BLaER1 treated with 17β-estradiol and CSF1 and Interleukin-3, amounts not matched to agents 10 nM and 100 nM (cell line): ENCODE results near the gene OTUD5.

Experiments
- H3K27ac ChIP-seq, 11 experiments: shearing (Covaris generic); formaldehyde crosslinking; 2 replicates each; pipeline ENCODE4 v1.8.1; 2022
- H3K27me3 ChIP-seq, 11 experiments: shearing (Covaris generic); formaldehyde crosslinking; 2 replicates each; pipeline ENCODE4 v1.8.1; 2022
- H3K36me3 ChIP-seq, 11 experiments: shearing (Covaris generic); formaldehyde crosslinking; 2 replicates each; pipeline ENCODE4 v1.8.1; 2022
- H3K4me1 ChIP-seq, 10 experiments: shearing (Covaris generic); formaldehyde crosslinking; 2 replicates each; pipeline ENCODE4 v1.8.1; 2022
- H3K4me2 ChIP-seq, 11 experiments: shearing (Covaris generic); formaldehyde crosslinking; 2 replicates each; pipeline ENCODE4 v1.8.1; 2022
- H3K4me3 ChIP-seq, 10 experiments: shearing (Covaris generic); formaldehyde crosslinking; 2 replicates each; pipeline ENCODE4 v1.8.1; 2022
- H3K9ac ChIP-seq, 11 experiments: shearing (Covaris generic); formaldehyde crosslinking; 2 replicates each; pipeline ENCODE4 v1.8.1; 2022
- H3K9me3 ChIP-seq, 11 experiments: shearing (Covaris generic); formaldehyde crosslinking; replicated peaks in 1 of 11; 2 replicates each; pipeline ENCODE4 v1.8.1; 2022
- H4K20me1 ChIP-seq, 11 experiments: shearing (Covaris generic); formaldehyde crosslinking; 2 replicates each; pipeline ENCODE4 v1.8.1; 2022
- Cebpa-rat ChIP-seq, 11 experiments: shearing (Covaris generic); IDR thresholded peaks; 2 replicates each; pipeline ENCODE4 v1.8.1; 2022

Gene OTUD5

GRCh38 chrX:48910926-48911411, 46.4 kb downstream of the OTUD5 start:
- Histone ChIP-seq H3K4me3 (peak overlapping the region; percentile 52 to 84 (median 75)), H3K4me2 (peak overlapping the region; percentile 65 to 86 (median 81)), H3K4me1 (peaks cover 7 to 49% (median 20%) of the 10 kb centered on the region in 10 experiments; a peak in 17 of 20 replicates), H4K20me1 (peaks cover 21 to 43% (median 35%) of the 10 kb centered on the region in 11 experiments; a peak in 20 of 22 replicates), H3K9ac (peak overlapping the region; percentile 71 to 82 (median 78)), H3K27me3 (peaks cover 21 to 74% (median 57%) of the 10 kb centered on the region in 11 experiments; a peak in 20 of 22 replicates), H3K27ac (peak overlapping the region; percentile 27 to 80 (median 71); a peak in 21 of 22 replicates), H3K9me3 (peaks cover 0 to 5% (median 0%) of the 10 kb centered on the region in 11 experiments; a peak in 3 of 22 replicates), H3K36me3 (peaks cover 19 to 48% (median 31%) of the 10 kb centered on the region in 11 experiments)
- TF ChIP-seq Cebpa-rat (IDR thresholded peaks at IDR 0.05) = no peak

GRCh38 chrX:48909703-48910294, 47.6 kb downstream of the OTUD5 start:
- Histone ChIP-seq H3K4me2 (peak overlapping the region in 10 of 11 experiments; percentile 65 to 86 (median 80); a peak in 19 of 22 replicates), H3K4me1 (peaks cover 7 to 37% (median 20%) of the 10 kb centered on the region in 10 experiments; a peak in 17 of 20 replicates), H3K9ac (peak overlapping the region in 2 of 11 experiments; percentile 71 to 81; a peak in 4 of 22 replicates), H3K4me3 (peak overlapping the region in 5 of 10 experiments; percentile 73 to 84 (median 76); a peak in 6 of 20 replicates), H3K9me3 (peaks cover 0 to 5% (median 0%) of the 10 kb centered on the region in 11 experiments; a peak in 3 of 22 replicates), H3K27me3 (peaks cover 19 to 74% (median 52%) of the 10 kb centered on the region in 11 experiments; a peak in 20 of 22 replicates), H3K27ac (no peak overlapping the region), H3K36me3 (peaks cover 17 to 48% (median 31%) of the 10 kb centered on the region in 11 experiments), H4K20me1 (peaks cover 9 to 43% (median 23%) of the 10 kb centered on the region in 11 experiments; a peak in 19 of 22 replicates)
- no peak for TF ChIP-seq Cebpa-rat (IDR thresholded peaks at IDR 0.05)

DNA sequence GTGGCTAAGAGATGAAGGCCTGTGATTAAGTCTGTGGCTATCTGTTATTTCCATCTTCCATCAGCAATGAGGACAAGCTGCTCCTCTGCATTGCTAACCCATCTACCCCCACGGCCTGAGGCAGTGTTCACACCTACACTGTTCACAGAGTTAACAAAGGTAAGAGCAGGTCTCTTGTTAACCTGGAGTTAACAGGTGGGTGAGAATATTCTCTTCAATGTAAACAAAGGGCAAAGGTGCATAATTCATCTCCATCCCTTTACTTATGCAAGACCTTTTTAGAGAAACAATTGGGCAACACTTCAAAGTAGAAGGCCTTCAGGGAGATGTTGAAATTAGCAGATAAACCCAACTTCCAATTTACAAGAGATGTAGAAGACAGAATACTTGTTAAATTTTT, 48.8 kb downstream of the OTUD5 start:
- peaks cover 7 to 72% (median 40%) of the 10 kb centered on the region in 11 experiments; a peak in 20 of 22 replicates for H3K27me3 ChIP-seq
- no peak overlapping the region for H3K4me3 ChIP-seq
- peaks cover 0 to 5% (median 0%) of the 10 kb centered on the region in 11 experiments; a peak in 3 of 22 replicates for H3K9me3 ChIP-seq
- TF ChIP-seq Cebpa-rat (IDR thresholded peaks at IDR 0.05) = no peak
- H3K36me3 ChIP-seq = peaks cover 10 to 48% (median 25%) of the 10 kb centered on the region in 11 experiments
- H3K4me1 ChIP-seq = peaks cover 7 to 25% (median 20%) of the 10 kb centered on the region in 10 experiments; a peak in 17 of 20 replicates
- no peak overlapping the region for H3K9ac ChIP-seq
- peaks cover 2 to 43% (median 15%) of the 10 kb centered on the region in 11 experiments; a peak in 16 of 22 replicates for H4K20me1 ChIP-seq
- no peak overlapping the region for H3K27ac ChIP-seq
- H3K4me2 ChIP-seq = no peak overlapping the region

DNA sequence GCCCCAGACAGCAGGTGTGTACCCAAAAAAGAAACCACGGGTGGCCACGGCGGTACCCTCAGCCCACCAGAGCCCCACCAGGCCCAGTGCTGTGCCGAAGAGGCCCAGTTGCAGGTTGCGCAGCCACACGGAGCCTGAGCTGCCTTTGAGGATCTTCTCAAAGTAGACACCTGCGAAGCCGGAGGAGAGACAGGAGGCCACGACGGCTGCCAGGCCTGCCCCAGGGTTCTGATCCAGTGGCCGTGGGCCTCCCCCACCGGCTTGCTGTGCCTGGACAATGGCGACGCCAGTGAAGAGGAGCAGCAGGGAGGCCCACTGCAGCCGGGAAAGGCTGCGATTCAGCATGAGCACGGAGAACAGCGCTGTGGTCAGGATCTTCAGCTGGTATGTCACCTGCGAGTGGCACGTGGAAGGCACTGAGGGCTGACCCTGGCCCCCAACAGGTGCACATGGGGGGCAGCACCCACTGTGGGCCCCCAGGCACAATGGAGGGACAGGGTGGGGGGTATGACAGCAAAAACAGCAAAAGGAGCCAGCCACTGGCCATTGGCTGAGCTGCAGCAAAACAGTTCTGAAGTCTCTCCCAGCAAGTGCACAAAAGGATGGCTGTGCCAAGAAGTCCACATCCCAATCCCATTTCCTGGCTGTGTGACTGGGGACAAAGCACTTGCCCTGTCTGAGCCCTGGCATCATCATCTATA, 52.2 kb downstream of the OTUD5 start:
- Histone ChIP-seq H3K36me3 (peaks cover 31 to 77% (median 51%) of the 10 kb centered on the region in 11 experiments), H3K4me2 (no peak overlapping the region)

DNA sequence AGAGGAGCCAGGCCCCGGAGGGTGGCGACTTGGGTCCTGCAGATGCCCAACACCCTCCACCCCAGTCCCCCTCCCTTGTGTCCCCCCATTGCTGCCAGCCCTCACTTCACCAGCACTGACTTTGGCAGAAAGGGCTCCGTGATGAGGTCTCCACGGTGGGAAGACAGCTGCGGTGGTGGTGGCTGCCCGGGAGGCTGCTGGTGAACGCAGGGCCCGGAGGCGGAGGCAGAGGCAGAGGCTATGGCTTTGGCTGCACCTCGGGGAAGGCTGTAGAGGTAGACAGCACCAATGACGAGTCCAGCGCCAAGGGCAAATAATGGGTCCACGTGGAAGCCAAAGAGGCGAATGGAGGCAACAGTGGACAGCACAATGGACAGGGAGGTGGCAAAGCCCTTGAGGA, 52.8 kb downstream of the OTUD5 start:
- Histone ChIP-seq H3K27ac (no peak overlapping the region), H3K36me3 (peaks cover 31 to 82% (median 51%) of the 10 kb centered on the region in 11 experiments), H3K4me1 (peaks cover 0 to 8% (median 3%) of the 10 kb centered on the region in 10 experiments; a peak in 13 of 20 replicates), H3K4me2 (no peak overlapping the region), H3K27me3 (peaks cover 0 to 61% (median 19%) of the 10 kb centered on the region in 11 experiments; a peak in 15 of 22 replicates), H3K9ac (no peak overlapping the region), H3K4me3 (no peak overlapping the region), H4K20me1 (peaks cover 0 to 62% (median 37%) of the 10 kb centered on the region in 11 experiments; a peak in 15 of 22 replicates), H3K9me3 (no peaks in the 10 kb centered on the region; a peak in 2 of 22 replicates)
- TF ChIP-seq Cebpa-rat (IDR thresholded peaks at IDR 0.05) = no peak

More for the DNA sequence above, 52.2 kb downstream of the OTUD5 start:
- no peak for TF ChIP-seq Cebpa-rat (IDR thresholded peaks at IDR 0.05)
- Histone ChIP-seq H3K9me3 (no peaks in the 10 kb centered on the region; a peak in 2 of 22 replicates), H3K9ac (no peak overlapping the region), H3K4me1 (peaks cover 0 to 11% (median 6%) of the 10 kb centered on the region in 10 experiments; a peak in 12 of 20 replicates), H3K27me3 (peaks cover 0 to 67% (median 25%) of the 10 kb centered on the region in 11 experiments; a peak in 15 of 22 replicates), H3K4me3 (no peak overlapping the region), H3K27ac (no peak overlapping the region), H4K20me1 (peaks cover 0 to 61% (median 42%) of the 10 kb centered on the region in 11 experiments; a peak in 14 of 22 replicates)

DNA sequence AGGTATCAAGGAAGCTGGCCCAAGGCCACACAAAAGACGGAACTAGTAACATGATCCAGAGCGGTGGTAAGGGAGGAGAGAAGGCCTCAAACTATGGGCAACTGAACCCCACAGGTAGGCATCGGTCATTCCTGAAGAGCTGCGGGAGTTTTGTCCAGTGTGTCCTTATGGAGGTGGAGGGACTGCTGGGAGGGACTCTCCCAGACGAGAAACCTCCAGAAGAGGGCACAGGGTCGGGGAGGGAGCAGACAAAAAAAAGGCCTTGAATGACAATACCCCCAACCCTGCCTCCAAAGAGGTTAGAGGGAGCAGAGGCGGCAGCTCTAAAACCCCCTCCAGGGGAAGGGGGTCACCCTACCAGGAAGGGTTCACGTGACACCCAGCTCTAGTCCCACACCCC, 53.2 kb downstream of the OTUD5 start:
- no peak overlapping the region for H3K27ac ChIP-seq
- no peak overlapping the region for H3K9ac ChIP-seq
- no peaks in the 10 kb centered on the region; a peak in 2 of 22 replicates for H3K9me3 ChIP-seq
- H3K27me3 ChIP-seq = peaks cover 0 to 57% (median 16%) of the 10 kb centered on the region in 11 experiments; a peak in 13 of 22 replicates
- no peak overlapping the region for H3K4me3 ChIP-seq
- peaks cover 4 to 12% (median 6%) of the 10 kb centered on the region in 10 experiments; a peak in 19 of 20 replicates for H3K4me1 ChIP-seq
- H3K4me2 ChIP-seq = no peak overlapping the region
- TF ChIP-seq Cebpa-rat (IDR thresholded peaks at IDR 0.05) = no peak
- H4K20me1 ChIP-seq = peaks cover 0 to 67% (median 36%) of the 10 kb centered on the region in 11 experiments; a peak in 15 of 22 replicates
- H3K36me3 ChIP-seq = peaks cover 31 to 87% (median 51%) of the 10 kb centered on the region in 11 experiments

DNA sequence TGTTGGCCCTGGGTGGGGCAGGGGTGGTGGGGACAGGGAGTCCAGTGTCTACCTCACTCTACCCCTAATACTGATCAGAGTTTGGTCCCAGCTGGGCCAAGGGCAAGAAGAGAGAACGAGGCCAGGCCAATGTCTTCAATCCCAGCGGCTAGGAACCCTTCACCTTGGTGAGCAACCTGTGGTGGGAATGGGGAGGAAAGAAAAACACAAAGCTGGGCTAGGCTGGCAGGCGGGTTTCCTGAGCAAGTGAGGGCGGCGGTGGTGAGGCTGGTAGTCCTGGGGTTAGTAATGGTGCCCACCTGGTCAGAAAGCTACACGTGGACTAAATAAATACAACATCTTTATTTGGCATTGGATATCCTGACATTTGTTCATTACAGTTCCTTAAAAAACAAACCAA, 54.1 kb downstream of the OTUD5 start:
- peaks cover 0 to 2% (median 0%) of the 10 kb centered on the region in 11 experiments; a peak in 4 of 22 replicates for H3K9me3 ChIP-seq
- no peak overlapping the region for H3K4me3 ChIP-seq
- peaks cover 31 to 86% (median 51%) of the 10 kb centered on the region in 11 experiments for H3K36me3 ChIP-seq
- peaks cover 0 to 76% (median 45%) of the 10 kb centered on the region in 11 experiments; a peak in 15 of 22 replicates for H4K20me1 ChIP-seq
- peaks cover 9 to 21% (median 14%) of the 10 kb centered on the region in 10 experiments; a peak in 19 of 20 replicates for H3K4me1 ChIP-seq
- no peak overlapping the region for H3K4me2 ChIP-seq
- no peak for TF ChIP-seq Cebpa-rat (IDR thresholded peaks at IDR 0.05)
- peaks cover 0 to 49% (median 16%) of the 10 kb centered on the region in 11 experiments; a peak in 12 of 22 replicates for H3K27me3 ChIP-seq
- H3K9ac ChIP-seq = no peak overlapping the region
- no peak overlapping the region for H3K27ac ChIP-seq

DNA sequence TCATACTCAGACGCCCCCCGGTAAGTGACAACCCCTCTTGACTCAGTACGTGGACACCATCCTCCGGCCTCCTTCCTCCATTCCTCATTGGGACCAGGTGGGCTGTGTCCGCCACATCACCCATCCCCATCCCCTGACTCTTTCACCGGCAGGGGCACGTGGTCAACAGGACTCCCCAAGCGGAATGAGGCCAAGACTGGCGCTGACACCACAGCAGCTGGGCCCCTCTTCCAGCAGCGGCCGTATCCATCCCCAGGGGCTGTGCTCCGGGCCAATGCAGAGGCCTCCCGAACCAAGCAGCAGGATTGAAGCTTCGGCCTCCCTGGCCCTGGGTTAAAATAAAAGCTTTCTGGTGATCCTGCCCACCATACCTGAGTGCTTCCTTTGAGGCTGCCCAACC, 54.6 kb downstream of the OTUD5 start:
- Histone ChIP-seq H3K9me3 (peaks cover 0 to 7% (median 0%) of the 10 kb centered on the region in 11 experiments; a peak in 5 of 22 replicates), H3K9ac (no peak overlapping the region), H3K4me3 (no peak overlapping the region), H4K20me1 (peaks cover 0 to 77% (median 46%) of the 10 kb centered on the region in 11 experiments; a peak in 15 of 22 replicates), H3K27ac (no peak overlapping the region), H3K4me1 (peaks cover 9 to 21% (median 14%) of the 10 kb centered on the region in 10 experiments; a peak in 19 of 20 replicates), H3K27me3 (peaks cover 0 to 49% (median 16%) of the 10 kb centered on the region in 11 experiments; a peak in 12 of 22 replicates), H3K36me3 (peaks cover 31 to 85% (median 51%) of the 10 kb centered on the region in 11 experiments), H3K4me2 (no peak overlapping the region)
- TF ChIP-seq Cebpa-rat (IDR thresholded peaks at IDR 0.05) = no peak
